ENCODE data around the gene BRINP3.

BRINP3 gene

DNA sequence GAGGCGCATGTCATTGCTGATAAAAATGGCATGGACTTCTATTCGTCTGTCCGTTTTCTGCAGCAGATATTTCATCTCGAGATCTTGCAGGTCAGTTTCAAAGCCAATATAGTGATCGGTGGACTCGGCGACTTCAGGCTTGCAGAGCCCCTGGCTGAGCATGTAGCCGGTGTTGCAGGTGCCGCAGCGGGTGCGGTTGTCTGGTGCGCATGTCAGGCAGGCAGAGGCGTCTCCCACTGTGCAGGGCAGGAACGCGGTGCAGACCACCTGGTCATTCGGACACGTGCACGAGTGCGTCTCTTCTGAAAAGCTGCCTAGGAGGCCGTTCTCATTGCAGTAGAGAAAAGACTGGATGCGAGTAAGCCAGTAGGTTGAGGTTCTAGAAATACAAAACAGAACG lies 378.9 kb downstream of the BRINP3 start:
- DNase-seq, result no peak

DNA sequence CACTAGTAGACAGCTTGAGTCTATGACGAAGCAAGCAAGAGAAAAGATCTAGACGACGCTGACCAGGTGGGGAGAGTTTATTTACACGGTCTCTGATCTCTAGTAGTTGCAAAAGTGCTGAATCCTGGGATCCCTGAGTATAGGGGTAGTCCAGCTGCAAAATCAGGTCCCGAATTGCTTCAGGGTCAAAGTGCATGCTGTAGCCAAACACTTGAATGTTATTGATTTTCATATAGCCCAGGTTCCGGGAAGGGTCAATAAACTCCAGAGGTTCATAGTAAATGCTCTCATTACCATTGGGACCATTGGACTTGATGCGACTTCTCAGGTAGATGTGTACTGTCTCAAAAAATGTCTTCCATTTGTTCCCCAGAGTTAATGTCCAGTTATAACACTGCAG lies 379.6 kb downstream of the BRINP3 start:
- no peak for DNase-seq

- DNase-seq, result no peak
Observed at GRCh38 chr1:190095596-190095995, 382.1 kb downstream of the BRINP3 start.

DNA sequence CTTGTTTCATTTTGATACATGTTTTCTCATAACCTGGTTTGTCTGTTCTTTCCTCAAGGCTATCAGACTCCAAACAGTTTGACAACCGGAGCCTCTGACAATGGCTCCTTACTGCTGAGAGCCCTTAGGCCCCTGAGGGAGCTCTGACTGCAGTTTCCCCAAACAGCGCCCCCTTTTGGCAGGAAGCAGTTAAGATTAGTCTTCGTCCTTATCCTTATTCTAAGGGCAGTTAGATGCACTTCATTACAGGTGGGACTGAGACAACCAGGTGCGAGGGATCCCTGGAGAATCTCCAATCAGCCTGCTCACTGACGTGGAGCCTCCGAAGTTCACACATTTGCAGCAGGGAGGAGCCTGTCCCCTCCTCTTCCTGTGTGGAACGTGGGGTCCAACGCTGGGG lies 393.1 kb downstream of the BRINP3 start:
- DNase-seq, result no peak

- no peak for DNase-seq
Observed at GRCh38 chr1:190068304-190068703, 409.4 kb downstream of the BRINP3 start.

DNA sequence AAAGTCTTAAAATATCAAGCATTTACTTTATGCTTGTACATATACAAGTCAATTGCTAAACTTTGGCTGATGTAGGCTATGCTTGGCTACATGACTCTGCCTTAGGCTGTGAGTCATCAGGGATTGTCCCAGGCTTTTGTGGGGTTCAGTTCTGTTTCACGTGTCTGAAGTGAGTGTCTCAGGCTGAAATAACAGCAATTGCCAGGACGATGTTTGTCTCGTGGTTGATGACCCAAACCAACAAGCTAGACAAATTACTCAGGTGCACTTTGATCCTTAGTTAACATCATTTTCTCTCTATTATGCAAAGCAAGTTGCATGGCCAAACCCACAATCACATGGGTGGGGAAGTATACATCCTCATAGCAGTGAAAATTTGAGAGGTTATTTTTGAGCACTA lies 410.1 kb downstream of the BRINP3 start:
- DNase-seq, result no peak

- no peak for DNase-seq
Observed at GRCh38 chr1:190066011-190066410, 411.7 kb downstream of the BRINP3 start.

DNA sequence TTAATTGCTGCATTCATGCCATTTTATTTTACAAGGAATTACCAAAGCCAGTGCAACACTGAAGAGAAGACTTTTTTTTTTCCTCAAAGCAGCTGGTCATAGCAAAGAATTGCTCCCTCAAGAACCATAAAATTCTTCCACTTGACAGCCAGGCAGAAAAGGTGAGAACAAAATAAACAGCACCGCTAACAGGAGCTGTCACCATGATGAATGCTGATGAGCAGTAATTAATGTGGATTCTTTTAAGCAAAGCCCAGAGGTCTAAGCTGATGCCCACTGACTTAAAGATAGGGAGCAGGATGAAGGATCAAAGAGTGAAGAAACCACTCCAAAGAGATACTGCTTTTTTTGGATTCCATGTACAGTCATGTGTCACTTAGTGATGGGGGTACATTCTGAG lies 428.4 kb downstream of the BRINP3 start:
- no peak for DNase-seq
